ENCODE data around the gene LCT. TPM values are rescaled to one million over a fixed set of nuclear protein-coding genes. Genes with fewer than 3 reads are reported as not detected.

The LCT gene
- polyA plus RNA-seq, 3 donors: not detected

GRCh38 chr2:135741043-135741394 lies 96.0 kb downstream of the LCT start:
- Histone ChIP-seq H3K4me2 (replicated peaks; ENCODE audit: extremely low read depth, low read length, poor library complexity, severe bottlenecking) (peak overlapping the region; percentile 81), H3K27me3 (ENCODE audit: control insufficient read depth in 2 of 2, insufficient read depth in 2 of 2, low read length in 2 of 2) (no peaks in the 10 kb centered on the region), H3K9ac (ENCODE audit: insufficient read depth, low read length, poor library complexity, severe bottlenecking) (no peak overlapping the region), H3K9me3 (replicated peaks in 1 of 2; ENCODE audit: control insufficient read depth in 1 of 2, insufficient read depth in 1 of 2, low read length in 2 of 2) (no peaks in the 10 kb centered on the region), H3K4me1 (ENCODE audit: control insufficient read depth in 1 of 2, insufficient read depth in 2 of 2, low read length in 2 of 2) (peaks cover 10 to 18% of the 10 kb centered on the region in 2 donors), H3K4me3 (replicated peaks in 1 of 3; ENCODE audit: low read depth in 2 of 3, low read length in 3 of 3) (peak overlapping the region in 1 of 3 experiments; percentile 90), H3K36me3 (replicated peaks in 1 of 2; ENCODE audit: control insufficient read depth in 1 of 2, insufficient read depth in 2 of 2, low read length in 2 of 2) (peaks cover 0 to 6% of the 10 kb centered on the region in 2 donors), H4K20me1 (ENCODE audit: insufficient read depth, low read length) (peaks cover 13% of the 10 kb centered on the region), H3K79me2 (ENCODE audit: insufficient read depth, low read length) (peaks cover 43% of the 10 kb centered on the region), H3K27ac (ENCODE audit: low read depth in 1 of 2, low read length in 2 of 2) (no peak overlapping the region), H2AFZ (ENCODE audit: insufficient read depth, low read depth, low read length, poor library complexity, severe bottlenecking) (peak overlapping the region; percentile 82)
- peaks cover 3 to 8% of the 10 kb centered on the region in 2 donors for H3K36me3 Mint-ChIP-seq
- H3K27me3 Mint-ChIP-seq (ENCODE audit: low read depth in 3 of 3): peaks cover 0 to 1% (median 0%) of the 10 kb centered on the region in 3 donors
- peak overlapping the region in 3 of 7 donors; percentile 6 to 96 (median 49) for H3K27ac Mint-ChIP-seq
- H3K4me3 Mint-ChIP-seq: no peak overlapping the region
- WGBS (ENCODE audit: insufficient coverage): 89% methylated on average over 9 of the region's 11 CpGs
- peaks cover 19% of the 10 kb centered on the region for H3K4me1 Mint-ChIP-seq
- no peak for TF ChIP-seq CTCF (IDR thresholded peaks at IDR 0.05)
- no peak for DNase-seq
- intact Hi-C loops (cut with micrococcal nuclease): loop anchor here in 1 of 2 donors (2.0 to 10.0 kb wide), 5 partner anchors 144 to 822 kb away; partner anchors contain the start of genes CCNT2, CXCR4, R3HDM1 and RAB3GAP1
- peaks cover 0 to 3% (median 0%) of the 10 kb centered on the region in 7 donors for H3K9me3 Mint-ChIP-seq

GRCh38 chr2:135740206-135740605 lies 96.8 kb downstream of the LCT start:
- 100% methylated on average over 3 of the region's 3 CpGs for WGBS (ENCODE audit: insufficient coverage)
- peaks cover 10 to 18% of the 10 kb centered on the region in 2 donors for H3K4me1 ChIP-seq (ENCODE audit: control insufficient read depth in 1 of 2, insufficient read depth in 2 of 2, low read length in 2 of 2)
- no peak for TF ChIP-seq CTCF (IDR thresholded peaks at IDR 0.05)

More at GRCh38 chr2:135740206-135740605, 96.8 kb downstream of the LCT start:
- no peak overlapping the region for H3K27ac Mint-ChIP-seq
- Histone ChIP-seq H3K36me3 (replicated peaks in 1 of 2; ENCODE audit: control insufficient read depth in 1 of 2, insufficient read depth in 2 of 2, low read length in 2 of 2) (peaks cover 0 to 2% of the 10 kb centered on the region in 2 donors), H3K27ac (ENCODE audit: low read depth in 1 of 2, low read length in 2 of 2) (no peak overlapping the region), H3K79me2 (ENCODE audit: insufficient read depth, low read length) (peaks cover 35% of the 10 kb centered on the region), H2AFZ (ENCODE audit: insufficient read depth, low read depth, low read length, poor library complexity, severe bottlenecking) (no peak overlapping the region), H3K9ac (ENCODE audit: insufficient read depth, low read length, poor library complexity, severe bottlenecking) (no peak overlapping the region), H3K4me3 (replicated peaks in 1 of 3; ENCODE audit: low read depth in 2 of 3, low read length in 3 of 3) (no peak overlapping the region), H4K20me1 (ENCODE audit: insufficient read depth, low read length) (peaks cover 7% of the 10 kb centered on the region), H3K4me2 (replicated peaks; ENCODE audit: extremely low read depth, low read length, poor library complexity, severe bottlenecking) (no peak overlapping the region), H3K9me3 (replicated peaks in 1 of 2; ENCODE audit: control insufficient read depth in 1 of 2, insufficient read depth in 1 of 2, low read length in 2 of 2) (no peaks in the 10 kb centered on the region), H3K27me3 (ENCODE audit: control insufficient read depth in 2 of 2, insufficient read depth in 2 of 2, low read length in 2 of 2) (no peaks in the 10 kb centered on the region)
- DNase-seq: no peak
- intact Hi-C loops (cut with micrococcal nuclease): loop anchor here in 1 of 2 donors (2.0 to 10.0 kb wide), 5 partner anchors 145 to 821 kb away; partner anchors contain the start of genes CCNT2, CXCR4, R3HDM1 and RAB3GAP1
- H3K36me3 Mint-ChIP-seq: peaks cover 0 to 8% of the 10 kb centered on the region in 2 donors
- peaks cover 19% of the 10 kb centered on the region for H3K4me1 Mint-ChIP-seq
- H3K9me3 Mint-ChIP-seq: peaks cover 0 to 3% (median 0%) of the 10 kb centered on the region in 7 donors
- no peak overlapping the region for H3K4me3 Mint-ChIP-seq
- peaks cover 0 to 1% (median 0%) of the 10 kb centered on the region in 3 donors for H3K27me3 Mint-ChIP-seq (ENCODE audit: low read depth in 3 of 3)

Small RNA genes lying within 50 kb of the gene (small RNA-seq; reads per million reads assigned to genes)
- not detected for gene RF00019 (ENCODE audit: insufficient read length, low read depth)

Other genes starting within 250 kb of the LCT start
- gene UBXN4, start 95.3 kb downstream of the LCT start, polyA plus RNA-seq: 100 to 1,000 TPM in 1 of 3 donors, 10 to 100 TPM in 2; 53.8 to 107 (median 74.2) TPM
- 1 to 10 TPM; 1.3 to 2.2 (median 1.7) TPM for gene MCM6, start 39.3 kb upstream of the LCT start, polyA plus RNA-seq
- 10 to 100 TPM; 24.4 to 53.0 (median 46.2) TPM for gene DARS1, start 148.4 kb upstream of the LCT start, polyA plus RNA-seq

All from CD14-positive monocyte (primary cell).